DMS 273 (cell line): ENCODE measurements around the gene GPD2.

Experiments used
- DNase-seq: peaks from one replicate; lab custom pipeline; 2025; ENCODE audit not compliant: unreplicated experiment; lab: John Stamatoyannopoulos, UW

Gene GPD2

DNA sequence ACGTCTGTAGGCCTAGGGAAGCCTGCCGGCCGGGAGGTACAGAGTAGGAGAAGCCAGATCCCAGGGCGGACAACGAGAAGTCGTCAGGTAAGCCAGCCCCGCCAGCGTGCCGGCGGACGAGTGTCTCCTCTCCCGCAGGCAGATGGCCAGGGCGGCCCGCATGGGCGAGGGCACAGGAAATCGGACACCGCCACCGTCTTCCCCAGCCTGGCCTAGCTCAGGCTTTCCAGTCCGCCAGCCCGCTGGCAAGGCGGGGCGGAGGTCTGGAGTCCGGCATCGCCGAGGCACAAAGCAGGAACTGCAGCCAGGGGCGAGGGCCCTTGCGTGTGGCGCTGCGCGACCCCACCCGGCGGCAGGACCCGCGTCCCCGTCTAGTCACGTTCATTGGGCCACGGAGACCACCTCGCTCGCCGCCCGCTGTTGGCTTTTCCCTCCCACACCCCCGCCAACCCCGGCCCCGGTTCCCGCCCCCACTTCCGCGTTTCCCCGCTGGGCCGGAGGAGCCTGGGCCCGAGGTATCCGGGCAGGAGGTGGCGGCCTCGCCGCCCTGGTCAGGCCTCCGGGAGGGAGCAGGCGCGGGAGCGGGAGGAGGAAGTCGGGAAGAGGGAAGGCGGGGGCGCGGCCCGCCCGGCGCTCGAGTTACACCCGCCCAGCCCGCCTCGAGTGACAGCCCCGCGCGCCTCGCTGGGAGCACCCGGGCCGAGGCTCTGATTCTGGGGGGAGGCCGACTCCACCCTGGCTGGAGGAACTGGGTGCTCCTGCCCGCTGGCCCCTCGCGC is at the start of gene GPD2:
GPD2 (plus strand) TSS at position 662 of the 779 bp plus-strand sequence. CDS start 39,727 bp downstream, outside the sequence.
- DNase-seq, result peak; percentile 95

DNA sequence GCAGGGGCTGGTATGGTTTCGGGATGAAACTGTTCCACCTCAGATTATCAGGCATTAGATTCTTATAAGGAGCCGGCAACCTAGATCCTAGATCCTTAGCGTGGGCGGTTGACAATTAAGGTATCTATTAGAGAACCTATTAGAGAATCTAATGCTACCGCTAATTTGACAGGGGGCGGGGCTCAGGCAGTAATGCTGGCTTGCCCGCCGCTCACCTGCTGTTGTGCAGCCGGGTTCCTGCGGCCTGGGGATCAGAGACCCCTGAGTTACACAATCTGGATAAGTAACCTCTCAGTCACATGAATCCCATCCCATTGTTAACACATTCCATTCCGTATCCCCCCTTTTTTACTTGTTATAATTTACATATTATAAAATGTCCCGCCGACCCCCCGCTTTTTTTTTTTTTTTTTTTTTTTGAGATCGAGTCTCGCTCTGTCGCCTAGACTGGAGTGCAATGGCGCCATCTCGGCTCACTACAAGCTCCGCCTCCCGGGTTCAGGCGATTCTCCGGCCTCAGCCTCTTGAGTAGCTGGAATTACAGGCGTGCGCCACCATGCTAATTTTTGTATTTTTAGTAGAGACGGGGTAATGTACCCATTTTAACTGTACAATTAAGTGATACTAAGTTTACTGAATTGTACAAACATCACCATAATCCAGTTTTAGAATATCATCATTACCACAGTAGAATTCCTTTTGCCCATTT is 42.0 kb upstream of the GPD2 start:
- no peak for DNase-seq

DNA sequence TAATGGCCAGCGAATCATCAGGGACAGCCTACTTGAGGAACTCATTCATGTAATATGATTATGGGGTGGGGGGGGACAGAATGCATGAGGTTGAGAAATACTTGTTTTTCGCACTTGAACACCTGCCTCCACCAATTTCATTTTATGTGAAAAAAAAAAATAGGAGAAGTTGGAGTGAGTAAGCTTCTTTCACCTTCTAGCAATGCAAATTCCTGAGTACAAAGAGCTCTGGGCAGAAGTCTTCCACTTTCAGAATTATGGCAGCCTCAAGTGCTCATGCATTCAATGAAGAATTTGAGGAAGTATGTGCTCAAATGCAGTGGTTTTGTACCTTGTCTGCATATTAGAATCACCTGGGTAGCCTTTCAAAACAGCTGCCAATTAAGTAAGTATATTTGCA is 40.1 kb upstream of the GPD2 start:
- DNase-seq, result no peak

DNA sequence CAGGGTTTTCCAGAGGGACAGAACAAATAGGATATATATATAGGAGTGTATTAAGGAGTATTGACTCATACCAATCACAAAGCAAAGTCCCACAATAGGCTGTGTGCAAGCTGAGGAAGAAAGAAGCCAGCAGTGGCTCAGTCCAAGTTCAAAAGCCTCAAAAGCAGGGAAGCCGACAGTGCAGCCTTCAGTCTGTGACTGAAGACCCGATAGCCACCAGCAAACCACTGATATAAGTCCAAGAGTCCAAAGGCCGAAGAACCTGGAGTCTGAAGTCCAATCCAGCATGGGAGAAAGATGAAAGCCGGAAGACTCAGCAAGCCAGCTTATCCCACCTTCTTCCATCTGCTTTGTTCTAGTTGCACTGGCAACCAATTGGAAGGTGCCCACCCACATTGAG is 39.0 kb upstream of the GPD2 start:
- no peak for DNase-seq

DNA sequence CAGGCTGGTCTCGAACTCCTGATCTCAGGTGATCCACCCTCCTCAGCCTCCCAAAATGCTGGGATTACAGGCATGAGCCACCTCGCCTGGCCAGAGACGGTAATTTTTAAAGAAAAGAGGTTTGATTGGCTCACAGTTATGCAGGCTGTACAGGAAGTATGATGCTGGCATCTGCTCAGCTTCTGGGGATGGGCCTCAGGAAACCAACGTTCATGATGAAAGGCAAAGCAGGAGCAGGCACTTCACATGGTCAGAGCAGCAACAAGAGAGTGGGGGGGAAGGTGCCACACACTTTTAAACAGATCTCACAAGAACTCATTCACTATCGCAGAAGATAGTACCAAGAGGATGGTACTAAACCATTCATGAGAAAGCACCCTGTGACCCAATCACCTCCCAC is 38.0 kb upstream of the GPD2 start:
- DNase-seq, result no peak

DNA sequence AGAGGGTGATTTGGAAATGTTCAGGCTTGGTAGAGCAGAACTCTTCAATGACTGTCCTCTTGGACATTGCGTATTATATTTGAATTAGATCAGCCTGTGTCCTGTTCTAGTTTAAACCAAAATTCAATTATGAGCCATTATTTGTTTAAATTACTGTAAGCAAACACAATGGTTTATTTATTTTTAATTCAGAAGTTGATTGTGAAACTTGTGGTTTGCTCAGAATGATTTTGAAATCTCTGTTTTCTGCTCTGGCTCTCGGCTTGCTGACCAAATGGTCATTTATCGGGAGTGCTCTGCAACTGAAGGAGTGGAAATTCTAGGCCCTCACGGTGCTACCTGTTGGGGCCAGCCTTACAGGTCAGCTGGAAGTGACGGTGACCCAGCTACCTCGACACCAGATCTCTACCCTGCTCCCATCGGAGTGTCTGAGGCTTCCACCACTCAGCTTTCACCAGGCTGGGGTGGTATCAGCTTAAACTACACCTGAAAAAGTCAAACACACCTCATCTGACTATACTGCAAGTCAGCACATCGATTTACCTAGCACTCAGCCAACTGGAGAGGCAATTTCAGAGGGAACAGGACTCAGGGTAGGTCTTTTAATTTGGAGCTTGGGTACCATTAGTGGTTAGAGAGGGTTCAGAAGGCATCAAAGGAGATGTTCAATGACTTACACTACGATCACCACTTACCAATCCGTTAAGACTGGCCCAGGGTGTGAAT is 36.8 kb upstream of the GPD2 start:
- no peak for DNase-seq

DNA sequence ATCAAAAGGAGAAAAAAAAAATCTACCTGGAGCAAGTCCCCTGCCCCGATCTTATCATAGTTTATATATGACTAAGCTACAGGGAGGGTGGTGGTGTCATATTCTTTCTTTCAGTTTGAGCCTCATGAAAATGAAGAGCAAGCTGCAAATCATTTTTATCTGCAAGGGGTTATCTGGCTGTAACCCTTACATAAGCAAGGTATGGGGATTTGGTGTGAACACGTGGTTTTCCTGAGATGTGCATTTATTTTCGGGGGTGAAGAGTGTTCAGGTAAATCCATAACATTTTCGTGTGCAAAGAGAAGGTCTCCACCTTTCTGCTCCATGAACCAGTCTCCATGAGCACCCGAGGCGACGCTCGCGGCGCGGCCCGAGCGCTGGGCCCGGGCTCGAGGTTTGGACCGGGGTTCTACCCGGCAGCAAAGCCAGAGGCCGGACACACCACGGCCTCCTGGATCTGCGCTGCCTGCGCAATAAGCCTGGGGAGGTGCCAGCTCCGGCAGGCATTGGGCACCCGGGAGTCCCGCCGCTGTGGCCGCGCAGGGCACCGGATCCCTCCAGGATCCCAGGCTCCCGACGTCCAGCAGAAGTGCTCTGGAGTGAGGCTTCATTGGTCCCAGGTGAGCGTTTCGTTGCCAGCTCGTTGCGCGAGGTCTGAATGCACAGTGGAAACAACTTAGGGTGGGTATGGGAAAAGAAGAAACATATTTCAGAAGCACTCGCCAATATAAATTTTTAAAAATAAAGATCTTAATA is 36.1 kb upstream of the GPD2 start:
- DNase-seq, result peak; percentile 88

DNA sequence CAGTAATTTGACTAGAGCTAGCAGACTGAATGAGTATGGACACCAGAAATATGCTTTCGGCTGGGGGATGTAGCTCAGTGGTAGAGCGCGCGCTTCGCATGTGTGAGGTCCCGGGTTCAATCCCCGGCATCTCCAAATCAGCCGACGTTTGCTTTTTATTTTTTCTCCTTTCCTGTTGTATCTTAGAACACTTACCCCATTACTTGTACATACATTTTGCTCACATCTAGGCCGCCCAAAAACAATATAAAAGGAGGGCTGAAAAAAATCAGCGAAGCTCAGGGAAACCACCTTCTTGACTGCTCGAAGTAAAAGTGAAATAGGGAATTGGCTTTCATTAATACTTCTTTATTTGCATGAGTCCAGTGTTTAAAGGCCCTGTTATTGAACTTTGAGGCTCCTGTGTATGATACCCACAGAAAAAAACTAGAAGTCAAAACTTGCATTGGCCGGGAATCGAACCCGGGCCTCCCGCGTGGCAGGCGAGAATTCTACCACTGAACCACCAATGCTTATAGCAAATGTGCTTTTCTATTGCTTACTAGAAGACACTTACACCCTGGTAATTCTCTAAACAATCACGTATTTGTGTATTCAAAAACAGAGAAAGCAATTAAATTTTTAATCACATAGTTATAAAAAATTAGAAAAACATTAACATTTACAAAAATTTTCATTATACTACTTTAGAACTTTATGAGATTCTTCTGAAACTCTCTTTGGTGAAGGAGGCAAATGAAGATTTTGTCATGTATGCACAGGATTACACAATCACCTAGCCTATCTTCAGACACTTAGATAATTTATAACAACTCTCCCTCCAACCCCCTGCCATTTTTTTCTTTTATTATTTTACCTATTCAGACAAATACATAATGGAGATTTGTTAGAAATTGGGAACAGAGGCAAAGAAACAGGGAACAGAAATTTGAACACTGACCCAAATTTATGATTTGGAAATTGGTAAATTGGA is 35.2 kb upstream of the GPD2 start:
- DNase-seq, result peak; percentile 88

DNA sequence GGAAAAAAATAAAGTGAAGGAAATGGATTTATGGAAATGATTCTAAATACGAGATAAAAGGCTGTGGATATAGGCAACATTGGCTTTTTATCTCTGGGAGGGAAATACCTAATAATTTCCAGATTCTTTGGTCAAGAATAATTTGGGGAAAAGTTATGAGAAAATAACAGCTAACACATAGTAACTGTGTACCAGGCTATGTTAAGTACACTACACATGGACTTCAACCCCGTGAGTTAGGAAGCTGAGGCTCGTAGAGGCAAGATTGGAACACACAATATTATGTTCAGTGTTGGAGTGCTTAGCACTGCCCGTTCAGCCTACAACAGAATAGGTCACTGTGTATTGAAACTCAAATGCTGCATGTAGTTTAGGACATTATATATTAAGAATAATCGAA is 34.3 kb upstream of the GPD2 start:
- no peak for DNase-seq

DNA sequence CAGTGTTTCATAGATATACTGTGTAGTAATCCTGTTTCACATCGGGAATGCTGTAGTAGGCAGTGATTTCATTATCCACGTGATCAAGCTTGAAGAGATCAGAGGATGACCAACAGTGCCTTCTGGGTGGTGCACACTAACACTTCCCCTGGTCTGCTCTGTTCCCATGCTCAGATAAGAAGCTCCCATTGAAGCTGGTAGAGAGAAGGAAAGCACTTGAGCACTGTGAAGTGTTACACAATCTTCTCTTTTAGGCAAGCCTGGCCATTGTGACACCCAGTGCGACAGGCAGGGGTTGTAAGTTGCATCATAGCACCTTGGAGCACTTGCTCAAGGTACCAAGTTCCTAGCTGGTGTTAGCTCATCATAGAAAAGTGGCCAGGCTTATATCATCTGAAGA is 30.6 kb upstream of the GPD2 start:
- DNase-seq, result no peak

DNA sequence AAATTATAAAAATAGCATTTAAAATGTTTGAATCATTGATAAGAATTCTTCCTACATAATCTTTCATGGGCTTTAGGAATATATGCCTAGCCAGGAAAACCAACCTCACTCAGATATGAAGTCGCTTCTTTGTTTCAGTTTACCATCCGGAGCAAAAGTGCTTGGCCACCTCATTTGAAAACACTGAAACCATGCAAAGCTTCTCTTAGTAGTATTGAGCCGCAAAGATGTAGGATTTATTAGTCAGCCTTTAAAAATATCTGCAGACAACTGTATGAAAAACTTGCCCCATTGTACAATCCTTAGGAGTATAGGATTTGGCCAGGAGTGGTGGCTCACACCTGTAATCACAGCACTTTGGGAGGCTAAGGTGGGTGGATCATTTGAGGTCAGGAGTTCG is 24.3 kb upstream of the GPD2 start:
- DNase-seq, result no peak

DNA sequence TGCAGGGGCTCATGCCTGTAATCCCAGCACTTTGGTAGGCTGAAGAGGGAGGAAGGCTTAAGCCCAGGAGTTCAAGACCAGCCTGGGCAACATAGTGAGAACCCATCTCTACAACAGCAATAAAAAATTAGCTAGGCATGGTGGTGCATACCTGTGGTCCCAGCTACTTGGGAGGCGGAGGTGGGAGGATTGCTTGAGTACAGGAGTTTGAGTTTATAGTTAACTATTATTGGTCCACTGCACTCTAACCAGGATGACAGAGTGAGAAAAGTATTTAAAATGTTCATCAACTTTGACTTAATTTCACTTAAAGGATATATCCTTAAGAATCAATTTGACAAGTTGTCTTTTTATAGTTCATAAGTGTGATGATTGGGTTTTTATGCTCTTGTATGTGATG is 14.3 kb upstream of the GPD2 start:
- no peak for DNase-seq

DNA sequence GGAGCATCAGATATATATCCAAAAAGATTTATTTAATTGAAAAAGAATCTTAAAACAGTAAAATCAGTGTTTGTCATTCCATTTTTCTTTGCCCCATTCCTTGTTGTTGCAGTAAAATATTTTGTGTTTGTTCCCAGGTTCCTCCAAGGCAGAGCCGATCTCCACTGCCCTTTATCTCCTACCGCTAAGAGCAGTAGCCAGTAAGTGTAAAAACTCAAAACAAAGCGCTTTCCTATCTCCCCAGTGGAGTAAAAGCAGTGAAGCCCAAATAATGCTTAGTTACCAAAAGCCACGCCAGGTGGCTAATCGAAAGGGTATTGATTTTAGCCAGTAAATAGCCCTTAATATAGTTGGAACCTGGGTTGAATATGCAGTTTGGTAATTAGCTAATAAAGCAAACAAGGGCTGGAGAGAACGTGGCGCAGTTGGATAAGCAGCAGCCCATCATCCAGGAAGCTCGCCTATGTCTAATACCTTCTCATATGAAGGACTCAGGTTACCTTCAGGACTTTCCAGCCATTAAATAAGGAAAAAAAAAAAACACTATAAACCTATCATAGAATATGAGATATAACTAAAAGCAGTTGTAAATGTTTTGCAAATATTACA is 12.4 kb upstream of the GPD2 start:
- DNase-seq, result no peak

DNA sequence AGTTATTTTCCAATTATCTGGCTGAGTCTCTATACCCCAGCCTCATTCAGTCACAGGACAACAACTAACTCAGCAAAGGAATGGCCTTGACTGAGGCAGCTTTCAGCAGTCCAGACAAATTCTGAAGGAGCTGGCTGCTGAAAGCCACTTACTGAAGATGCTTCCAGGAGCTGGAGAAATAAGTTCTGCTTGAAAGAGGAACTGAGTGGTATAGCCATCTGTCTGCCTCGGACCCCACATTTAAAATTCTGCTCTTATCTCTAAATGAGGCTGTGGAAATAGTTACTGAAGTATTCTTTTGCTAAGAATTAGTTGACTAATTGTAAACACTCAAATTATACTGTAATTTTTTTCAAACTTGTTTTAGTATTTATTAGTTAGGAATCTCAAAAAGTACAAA is 9.1 kb upstream of the GPD2 start:
- DNase-seq, result no peak

DNA sequence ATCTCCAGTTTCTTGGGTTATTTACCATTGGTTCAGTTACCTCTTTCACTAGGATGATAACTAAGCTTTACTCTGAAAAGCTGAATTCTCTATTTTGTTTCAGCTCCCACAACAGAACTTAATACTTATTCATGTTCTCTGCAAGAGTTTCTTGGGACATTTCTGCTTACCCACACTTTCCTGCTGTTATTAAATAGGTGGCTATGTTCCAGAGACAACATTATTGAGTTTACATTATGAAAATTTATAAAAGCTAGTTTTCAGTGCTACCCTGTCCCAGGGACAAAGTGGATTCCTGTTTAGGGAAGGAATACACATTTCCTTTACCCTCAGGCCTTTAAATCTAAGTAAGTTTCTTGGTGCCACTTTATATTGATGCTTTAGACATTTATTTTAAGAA is 7.0 kb upstream of the GPD2 start:
- no peak for DNase-seq

DNA sequence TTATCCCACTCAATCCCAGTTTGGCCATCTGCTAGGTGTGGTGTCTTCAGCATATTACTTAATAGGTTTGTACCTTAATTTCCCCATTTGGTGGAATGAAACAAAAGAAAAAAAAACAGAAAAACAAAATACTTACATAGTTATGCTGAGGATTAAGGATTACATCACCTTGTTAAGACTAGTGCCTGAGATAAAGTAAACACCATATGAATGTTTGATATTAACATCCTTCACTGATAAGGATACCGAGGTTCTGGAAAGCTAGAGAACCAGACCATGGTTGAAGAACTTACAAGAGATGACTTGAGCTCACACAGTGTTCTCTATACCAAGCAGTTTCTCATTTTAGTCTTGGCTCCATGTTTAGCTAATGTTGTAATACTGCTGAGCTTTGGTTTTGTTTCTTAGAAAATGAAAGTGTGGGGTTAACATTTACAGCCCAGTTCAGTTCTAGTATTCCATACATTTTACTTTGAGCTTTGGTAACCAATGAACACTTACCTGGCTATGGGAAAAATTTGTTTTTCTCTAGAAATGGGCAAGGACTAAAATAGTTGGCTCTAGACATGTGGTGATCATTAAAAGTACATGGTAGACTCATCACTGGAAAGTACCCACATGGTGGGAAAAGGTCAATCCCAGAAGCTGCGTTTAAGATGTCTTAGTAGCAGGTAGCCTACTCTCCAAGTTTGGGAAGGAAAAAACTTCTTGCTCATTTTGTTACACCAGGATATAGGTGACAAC is 5.8 kb upstream of the GPD2 start:
- no peak for DNase-seq

DNA sequence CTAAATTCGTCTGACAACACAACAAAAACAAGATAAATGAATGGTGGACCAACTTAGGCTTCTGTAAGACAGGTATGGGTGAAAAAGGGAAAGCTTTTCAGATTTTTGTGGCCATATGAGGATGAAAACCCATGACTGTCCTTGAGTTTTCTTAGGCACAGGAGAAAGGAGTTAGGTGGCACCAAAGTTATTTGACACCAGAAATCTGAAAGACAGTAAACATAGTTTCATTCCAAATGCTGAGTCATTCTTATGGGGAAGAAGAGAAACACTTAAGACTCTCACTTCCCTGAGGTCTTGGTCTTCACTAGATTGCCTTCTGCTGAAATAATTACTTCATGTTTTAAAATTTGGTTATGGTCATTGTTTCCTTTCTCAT is 5.2 kb upstream of the GPD2 start:
- DNase-seq, result peak; percentile 59

DNA sequence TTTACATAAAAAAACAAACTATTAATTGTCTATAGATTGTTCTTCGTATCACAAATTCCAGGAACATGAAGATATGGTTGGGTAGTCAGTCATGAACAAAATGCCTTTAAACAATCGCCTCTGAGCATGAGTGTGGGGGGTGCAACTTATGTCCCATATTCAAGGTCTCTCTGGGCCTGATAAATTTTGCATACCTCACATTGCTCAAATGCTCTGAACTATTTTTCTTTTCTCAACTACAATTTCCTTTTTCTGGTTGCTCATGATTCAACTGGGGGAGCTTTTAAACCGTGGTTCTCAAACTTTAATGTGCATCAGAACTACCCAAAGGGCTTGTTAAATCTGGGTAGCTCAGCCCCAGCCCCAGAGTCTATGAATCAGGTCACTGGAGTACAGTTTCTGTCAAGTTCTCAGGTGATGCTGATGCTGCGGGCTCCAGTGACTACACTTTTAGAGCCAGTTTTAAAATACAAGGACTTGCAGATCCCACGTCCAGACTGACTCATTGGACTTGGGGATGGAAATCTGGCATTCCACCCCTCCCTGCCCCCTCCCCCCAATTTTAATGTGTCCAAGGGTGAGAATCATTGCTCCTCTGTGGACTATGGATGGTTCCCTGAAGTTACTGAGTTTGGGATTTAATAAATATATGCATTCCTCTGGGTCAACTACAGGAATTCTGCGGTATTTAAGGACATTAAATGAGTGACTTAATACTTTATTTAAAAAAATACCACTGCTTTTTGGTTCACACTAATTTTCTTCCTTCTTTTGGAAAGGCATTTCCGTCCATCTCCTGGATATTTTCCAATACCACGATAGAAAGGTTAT is 1.5 kb upstream of the GPD2 start:
- DNase-seq, result peak; percentile 18
